HepG2 (cell line): Measurements from ENCODE around the gene OSBPL2. TPM values are rescaled to one million over a fixed set of nuclear protein-coding genes. Genes with fewer than 3 reads are reported as not detected.
A peak's percentile ranks its signal among the peaks of the same experiment; 100 is the strongest.

ENCODE experiments used
- AGO2 ChIP-seq: fragments of 200-400 bp; formaldehyde crosslinking; optimal IDR thresholded peaks from 2 replicates; pipeline ENCODE3; 2017; ENCODE audit warnings: mild to moderate bottlenecking, low read depth, low read length, moderate library complexity
- HES4 ChIP-seq: sonication (generic); formaldehyde crosslinking; IDR thresholded peaks from 2 replicates; pipeline ENCODE4 v1.9.0; 2021; ENCODE audit warnings: mild to moderate bottlenecking, missing genetic modification reagents, borderline replicate concordance
- MAZ ChIP-seq, 2 experiments: sonication (generic) in 1 of 2; formaldehyde crosslinking in 1 of 2; IDR thresholded peaks; 2 replicates each; pipeline versions ENCODE4 v1.5.0 to v1.6.1; 2012 to 2020; ENCODE audit warnings: low read depth in 2 of 2, mild to moderate bottlenecking in 2 of 2, borderline replicate concordance in 1 of 2, improper control_type of control experiment in 1 of 2, low read length in 1 of 2, missing genetic modification reagents in 1 of 2, moderate library complexity in 1 of 2
- PHF21A ChIP-seq: sonication (generic); formaldehyde crosslinking; IDR thresholded peaks from 2 replicates; pipeline ENCODE4 v1.5.0; 2020; ENCODE audit warnings: mild to moderate bottlenecking, missing genetic modification reagents
- polyA plus RNA-seq, 8 experiments: library from polyadenylated mRNA; depleted of rRNA in 3 of 8; stranded (reverse) in 7 of 8; unstranded in 1 of 8; fragments of >200 nt; fragmentation: Illumina TruSeq in 4 of 8; extraction: Trizol in 4 of 8; gene quantifications; 2 replicates each; pipeline versions ENCODE4 v1.2.1 to v1.2.3, GENCODE V29; 2011 to 2016; ENCODE audit warnings: low read depth in 4 of 8, missing spikeins in 1 of 8, mixed read lengths in 1 of 8; ENCODE audit not compliant: insufficient read depth in 1 of 8
- total RNA-seq, 5 experiments: library from RNA; depleted of rRNA; stranded (reverse); fragments of >200 nt; fragmentation: Illumina TruSeq; extraction: Trizol; gene quantifications; 2 replicates each; pipeline ENCODE4 v1.2.3, GENCODE V29; 2016; ENCODE audit warnings: low read depth in 1 of 5
- TF ChIP-seq, protein P1 (sequence below): sonication (generic); formaldehyde crosslinking; conservative IDR thresholded peaks from 2 replicates; pipeline ENCODE4 v1.4.0; 2020; ENCODE audit warnings: mild to moderate bottlenecking, missing genetic modification reagents, moderate library complexity
- TF ChIP-seq, protein P2 (sequence below): sonication (generic); formaldehyde crosslinking; IDR thresholded peaks from 2 replicates; pipeline ENCODE4 v1.4.0; 2020; ENCODE audit warnings: missing genetic modification reagents
- TF ChIP-seq, protein P3 (sequence below), 2 experiments: sonication (generic) in 1 of 2; formaldehyde crosslinking in 1 of 2; IDR thresholded peaks; 2 replicates each; pipeline versions ENCODE4 v1.5.1 to v1.6.1; 2011 to 2020; ENCODE audit warnings: borderline replicate concordance in 1 of 2, low read depth in 1 of 2, low read length in 1 of 2, mild to moderate bottlenecking in 1 of 2, missing genetic modification reagents in 1 of 2, moderate library complexity in 1 of 2
- TF ChIP-seq, protein P4 (sequence below): sonication (generic); formaldehyde crosslinking; IDR thresholded peaks from 2 replicates; pipeline ENCODE4 v1.9.0; 2022; ENCODE audit warnings: missing genetic modification reagents, mild to moderate bottlenecking, borderline replicate concordance
- TF ChIP-seq, protein P5 (sequence below): sonication (generic); formaldehyde crosslinking; IDR thresholded peaks from 2 replicates; pipeline ENCODE4 v1.4.0; 2020; ENCODE audit warnings: low read depth, mild to moderate bottlenecking, missing genetic modification reagents
- TF ChIP-seq, protein P6 (sequence below): sonication (generic); formaldehyde crosslinking; IDR thresholded peaks from 2 replicates; pipeline ENCODE4 v1.4.0; 2020; ENCODE audit warnings: missing genetic modification reagents

OSBPL2 gene
- total and polyA plus RNA-seq, 2 of the 13 experiments (the other 11 are each of a cell fraction or from before 2014, with no cell fraction given) = 18.5 to 37.4 TPM

DNA sequence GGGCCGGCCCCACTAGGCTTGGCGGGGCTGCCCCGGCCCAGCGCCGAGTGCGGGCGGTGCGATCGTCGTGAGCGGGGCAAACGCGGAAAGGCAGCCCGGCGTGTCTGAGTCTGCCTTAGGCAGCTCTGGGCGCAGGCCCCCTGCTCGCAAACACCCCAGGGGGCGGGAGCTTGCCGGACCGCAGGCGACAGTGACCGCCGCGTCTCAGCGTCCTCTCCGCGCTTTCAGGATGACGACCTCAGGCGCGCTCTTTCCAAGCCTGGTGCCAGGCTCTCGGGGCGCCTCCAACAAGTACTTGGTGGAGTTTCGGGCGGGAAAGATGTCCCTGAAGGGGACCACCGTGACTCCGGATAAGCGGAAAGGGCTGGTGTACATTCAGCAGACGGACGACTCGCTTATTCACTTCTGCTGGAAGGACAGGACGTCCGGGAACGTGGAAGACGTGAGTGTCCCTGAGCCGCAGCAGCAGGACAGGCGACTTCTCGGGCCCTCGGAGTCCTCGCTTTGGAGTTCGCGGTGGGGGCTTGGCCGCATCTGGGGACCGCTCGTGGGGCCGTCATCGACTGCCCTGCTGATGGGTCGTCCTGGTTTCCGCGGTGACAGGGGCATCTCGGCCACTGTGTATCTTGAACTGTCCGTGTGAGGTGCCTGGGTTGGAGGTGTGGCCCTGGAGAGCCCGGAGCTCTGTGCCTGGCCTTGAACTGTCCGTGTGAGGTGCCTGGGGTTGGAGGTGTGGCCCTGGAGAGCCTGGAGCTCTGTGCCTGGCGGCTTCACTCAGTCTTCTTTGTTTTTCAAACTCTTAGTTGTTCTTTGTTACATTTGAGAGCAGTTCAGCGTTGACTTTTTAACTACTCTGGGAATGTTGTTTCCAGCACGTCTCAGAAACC is 65.3 kb downstream of the OSBPL2 start (continued):
- TF ChIP-seq, protein P1, sequence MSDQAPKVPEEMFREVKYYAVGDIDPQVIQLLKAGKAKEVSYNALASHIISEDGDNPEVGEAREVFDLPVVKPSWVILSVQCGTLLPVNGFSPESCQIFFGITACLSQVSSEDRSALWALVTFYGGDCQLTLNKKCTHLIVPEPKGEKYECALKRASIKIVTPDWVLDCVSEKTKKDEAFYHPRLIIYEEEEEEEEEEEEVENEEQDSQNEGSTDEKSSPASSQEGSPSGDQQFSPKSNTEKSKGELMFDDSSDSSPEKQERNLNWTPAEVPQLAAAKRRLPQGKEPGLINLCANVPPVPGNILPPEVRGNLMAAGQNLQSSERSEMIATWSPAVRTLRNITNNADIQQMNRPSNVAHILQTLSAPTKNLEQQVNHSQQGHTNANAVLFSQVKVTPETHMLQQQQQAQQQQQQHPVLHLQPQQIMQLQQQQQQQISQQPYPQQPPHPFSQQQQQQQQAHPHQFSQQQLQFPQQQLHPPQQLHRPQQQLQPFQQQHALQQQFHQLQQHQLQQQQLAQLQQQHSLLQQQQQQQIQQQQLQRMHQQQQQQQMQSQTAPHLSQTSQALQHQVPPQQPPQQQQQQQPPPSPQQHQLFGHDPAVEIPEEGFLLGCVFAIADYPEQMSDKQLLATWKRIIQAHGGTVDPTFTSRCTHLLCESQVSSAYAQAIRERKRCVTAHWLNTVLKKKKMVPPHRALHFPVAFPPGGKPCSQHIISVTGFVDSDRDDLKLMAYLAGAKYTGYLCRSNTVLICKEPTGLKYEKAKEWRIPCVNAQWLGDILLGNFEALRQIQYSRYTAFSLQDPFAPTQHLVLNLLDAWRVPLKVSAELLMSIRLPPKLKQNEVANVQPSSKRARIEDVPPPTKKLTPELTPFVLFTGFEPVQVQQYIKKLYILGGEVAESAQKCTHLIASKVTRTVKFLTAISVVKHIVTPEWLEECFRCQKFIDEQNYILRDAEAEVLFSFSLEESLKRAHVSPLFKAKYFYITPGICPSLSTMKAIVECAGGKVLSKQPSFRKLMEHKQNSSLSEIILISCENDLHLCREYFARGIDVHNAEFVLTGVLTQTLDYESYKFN (CRISPR knock-in tag) = peak; percentile 39; the same call in 1 of the 2 replicates
- TF ChIP-seq, protein P2, sequence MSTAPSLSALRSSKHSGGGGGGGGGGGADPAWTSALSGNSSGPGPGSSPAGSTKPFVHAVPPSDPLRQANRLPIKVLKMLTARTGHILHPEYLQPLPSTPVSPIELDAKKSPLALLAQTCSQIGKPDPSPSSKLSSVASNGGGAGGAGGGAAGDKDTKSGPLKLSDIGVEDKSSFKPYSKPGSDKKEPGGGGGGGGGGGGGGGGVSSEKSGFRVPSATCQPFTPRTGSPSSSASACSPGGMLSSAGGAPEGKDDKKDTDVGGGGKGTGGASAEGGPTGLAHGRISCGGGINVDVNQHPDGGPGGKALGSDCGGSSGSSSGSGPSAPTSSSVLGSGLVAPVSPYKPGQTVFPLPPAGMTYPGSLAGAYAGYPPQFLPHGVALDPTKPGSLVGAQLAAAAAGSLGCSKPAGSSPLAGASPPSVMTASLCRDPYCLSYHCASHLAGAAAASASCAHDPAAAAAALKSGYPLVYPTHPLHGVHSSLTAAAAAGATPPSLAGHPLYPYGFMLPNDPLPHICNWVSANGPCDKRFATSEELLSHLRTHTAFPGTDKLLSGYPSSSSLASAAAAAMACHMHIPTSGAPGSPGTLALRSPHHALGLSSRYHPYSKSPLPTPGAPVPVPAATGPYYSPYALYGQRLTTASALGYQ (CRISPR knock-in tag) = 0 out of 2 replicates have a peak, but pooled peaks have one; percentile 30
- no peak; the same call in none of the 2 replicates for TF ChIP-seq PHF21A
- TF ChIP-seq, protein P3, sequence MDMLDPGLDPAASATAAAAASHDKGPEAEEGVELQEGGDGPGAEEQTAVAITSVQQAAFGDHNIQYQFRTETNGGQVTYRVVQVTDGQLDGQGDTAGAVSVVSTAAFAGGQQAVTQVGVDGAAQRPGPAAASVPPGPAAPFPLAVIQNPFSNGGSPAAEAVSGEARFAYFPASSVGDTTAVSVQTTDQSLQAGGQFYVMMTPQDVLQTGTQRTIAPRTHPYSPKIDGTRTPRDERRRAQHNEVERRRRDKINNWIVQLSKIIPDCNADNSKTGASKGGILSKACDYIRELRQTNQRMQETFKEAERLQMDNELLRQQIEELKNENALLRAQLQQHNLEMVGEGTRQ (IDR thresholded peaks at IDR 0.05; ENCODE audit: low read depth, low read length) = no peak
- TF ChIP-seq, protein P3 (CRISPR knock-in tag; IDR thresholded peaks at IDR 0.05; ENCODE audit: borderline replicate concordance) = no peak
- peak; percentile 9 for TF ChIP-seq AGO2
- TF ChIP-seq, protein P4, sequence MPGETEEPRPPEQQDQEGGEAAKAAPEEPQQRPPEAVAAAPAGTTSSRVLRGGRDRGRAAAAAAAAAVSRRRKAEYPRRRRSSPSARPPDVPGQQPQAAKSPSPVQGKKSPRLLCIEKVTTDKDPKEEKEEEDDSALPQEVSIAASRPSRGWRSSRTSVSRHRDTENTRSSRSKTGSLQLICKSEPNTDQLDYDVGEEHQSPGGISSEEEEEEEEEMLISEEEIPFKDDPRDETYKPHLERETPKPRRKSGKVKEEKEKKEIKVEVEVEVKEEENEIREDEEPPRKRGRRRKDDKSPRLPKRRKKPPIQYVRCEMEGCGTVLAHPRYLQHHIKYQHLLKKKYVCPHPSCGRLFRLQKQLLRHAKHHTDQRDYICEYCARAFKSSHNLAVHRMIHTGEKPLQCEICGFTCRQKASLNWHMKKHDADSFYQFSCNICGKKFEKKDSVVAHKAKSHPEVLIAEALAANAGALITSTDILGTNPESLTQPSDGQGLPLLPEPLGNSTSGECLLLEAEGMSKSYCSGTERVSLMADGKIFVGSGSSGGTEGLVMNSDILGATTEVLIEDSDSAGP (CRISPR knock-in tag) = 0 out of 2 replicates have a peak, but pooled peaks have one; percentile 52
- TF ChIP-seq, protein P5, sequence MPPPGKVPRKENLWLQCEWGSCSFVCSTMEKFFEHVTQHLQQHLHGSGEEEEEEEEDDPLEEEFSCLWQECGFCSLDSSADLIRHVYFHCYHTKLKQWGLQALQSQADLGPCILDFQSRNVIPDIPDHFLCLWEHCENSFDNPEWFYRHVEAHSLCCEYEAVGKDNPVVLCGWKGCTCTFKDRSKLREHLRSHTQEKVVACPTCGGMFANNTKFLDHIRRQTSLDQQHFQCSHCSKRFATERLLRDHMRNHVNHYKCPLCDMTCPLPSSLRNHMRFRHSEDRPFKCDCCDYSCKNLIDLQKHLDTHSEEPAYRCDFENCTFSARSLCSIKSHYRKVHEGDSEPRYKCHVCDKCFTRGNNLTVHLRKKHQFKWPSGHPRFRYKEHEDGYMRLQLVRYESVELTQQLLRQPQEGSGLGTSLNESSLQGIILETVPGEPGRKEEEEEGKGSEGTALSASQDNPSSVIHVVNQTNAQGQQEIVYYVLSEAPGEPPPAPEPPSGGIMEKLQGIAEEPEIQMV (CRISPR knock-in tag) = peak; percentile 31; the same call in 1 of the 2 replicates
- peak; percentile 52; the same call in 1 of the 2 replicates for TF ChIP-seq HES4 (CRISPR knock-in tag)
- TF ChIP-seq MAZ (IDR thresholded peaks at IDR 0.05; ENCODE audit: borderline replicate concordance, low read depth, low read length) = no peak
- TF ChIP-seq MAZ (CRISPR knock-in tag; IDR thresholded peaks at IDR 0.05; ENCODE audit: low read depth) = peak; percentile 58; the same call in 1 of the 2 replicates
- TF ChIP-seq, protein P6, sequence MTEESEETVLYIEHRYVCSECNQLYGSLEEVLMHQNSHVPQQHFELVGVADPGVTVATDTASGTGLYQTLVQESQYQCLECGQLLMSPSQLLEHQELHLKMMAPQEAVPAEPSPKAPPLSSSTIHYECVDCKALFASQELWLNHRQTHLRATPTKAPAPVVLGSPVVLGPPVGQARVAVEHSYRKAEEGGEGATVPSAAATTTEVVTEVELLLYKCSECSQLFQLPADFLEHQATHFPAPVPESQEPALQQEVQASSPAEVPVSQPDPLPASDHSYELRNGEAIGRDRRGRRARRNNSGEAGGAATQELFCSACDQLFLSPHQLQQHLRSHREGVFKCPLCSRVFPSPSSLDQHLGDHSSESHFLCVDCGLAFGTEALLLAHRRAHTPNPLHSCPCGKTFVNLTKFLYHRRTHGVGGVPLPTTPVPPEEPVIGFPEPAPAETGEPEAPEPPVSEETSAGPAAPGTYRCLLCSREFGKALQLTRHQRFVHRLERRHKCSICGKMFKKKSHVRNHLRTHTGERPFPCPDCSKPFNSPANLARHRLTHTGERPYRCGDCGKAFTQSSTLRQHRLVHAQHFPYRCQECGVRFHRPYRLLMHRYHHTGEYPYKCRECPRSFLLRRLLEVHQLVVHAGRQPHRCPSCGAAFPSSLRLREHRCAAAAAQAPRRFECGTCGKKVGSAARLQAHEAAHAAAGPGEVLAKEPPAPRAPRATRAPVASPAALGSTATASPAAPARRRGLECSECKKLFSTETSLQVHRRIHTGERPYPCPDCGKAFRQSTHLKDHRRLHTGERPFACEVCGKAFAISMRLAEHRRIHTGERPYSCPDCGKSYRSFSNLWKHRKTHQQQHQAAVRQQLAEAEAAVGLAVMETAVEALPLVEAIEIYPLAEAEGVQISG = peak; percentile 70
